Glutamatergic neuron (in vitro differentiated cells): ENCODE data around the gene STK17B. TPM values are rescaled to one million over a fixed set of nuclear protein-coding genes. Genes with fewer than 3 reads are reported as not detected.

ENCODE experiments used
- DNase-seq: peaks from one replicate; pipeline ENCODE4 v3.0.0; 2022
- H3K27ac Mint-ChIP-seq: one replicate; pipeline ENCODE4 v1.8.0; 2020; ENCODE audit warnings: mild to moderate bottlenecking, mixed read lengths, inconsistent platforms; ENCODE audit not compliant: unreplicated experiment
- H3K27me3 Mint-ChIP-seq: one replicate; pipeline ENCODE4 v1.8.0; 2020; ENCODE audit warnings: mild to moderate bottlenecking, moderate library complexity, mixed read lengths, inconsistent platforms; ENCODE audit not compliant: unreplicated experiment
- H3K36me3 Mint-ChIP-seq: one replicate; pipeline ENCODE4 v1.8.0; 2020; ENCODE audit warnings: mild to moderate bottlenecking, mixed read lengths, inconsistent platforms; ENCODE audit not compliant: unreplicated experiment
- H3K4me1 Mint-ChIP-seq: one replicate; pipeline ENCODE4 v1.8.0; 2020; ENCODE audit warnings: mild to moderate bottlenecking, low read depth, mixed read lengths, inconsistent platforms; ENCODE audit not compliant: unreplicated experiment
- H3K4me3 Mint-ChIP-seq: one replicate; pipeline ENCODE4 v1.8.0; 2020; ENCODE audit warnings: mild to moderate bottlenecking, mixed read lengths, inconsistent platforms; ENCODE audit not compliant: unreplicated experiment
- H3K9me3 Mint-ChIP-seq: one replicate; pipeline ENCODE4 v1.8.0; 2020; ENCODE audit warnings: mild to moderate bottlenecking, moderate library complexity, mixed read lengths, inconsistent platforms; ENCODE audit not compliant: unreplicated experiment
- total RNA-seq: library from RNA; stranded (reverse); fragmentation: NEBNext Ultra II Directional; extraction: Animal tissue kit (Norgen Biotek cat#: 25700); gene quantifications from one replicate; pipeline ENCODE4 v1.2.1, GENCODE V29; 2021; ENCODE audit not compliant: unreplicated experiment
- TF ChIP-seq, protein P1 (sequence below): fragments of 200-600 bp; sonication (generic); IDR thresholded peaks from one replicate; pipeline ENCODE4 v1.5.0; 2021; ENCODE audit not compliant: partially characterized antibody, unreplicated experiment

The STK17B gene
- total RNA-seq, 1 donor from 2014 or later: 2.5 TPM

DNA sequence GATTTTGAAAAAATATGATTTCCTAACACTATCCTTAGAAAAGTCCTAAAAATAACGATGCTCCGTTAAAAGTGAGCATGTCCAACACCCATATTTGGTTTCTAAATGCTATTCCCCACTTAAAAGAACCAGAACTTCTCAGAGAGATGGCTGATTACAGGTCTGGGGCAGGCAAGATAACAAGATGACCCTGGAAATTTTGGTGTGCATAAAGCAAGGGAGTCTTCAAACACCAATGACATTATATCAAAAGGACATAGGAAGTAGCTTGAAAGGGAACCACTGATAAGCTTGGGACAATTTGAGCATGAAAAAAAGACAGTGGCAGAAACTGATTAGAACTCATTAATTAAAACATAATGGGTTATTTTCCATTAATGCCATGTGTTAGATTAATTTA is 17.9 kb downstream of the STK17B start:
- H3K4me3 Mint-ChIP-seq: no peak overlapping the region
- H3K9me3 Mint-ChIP-seq: no peaks in the 10 kb centered on the region
- no peak overlapping the region for H3K27ac Mint-ChIP-seq
- no peaks in the 10 kb centered on the region for H3K36me3 Mint-ChIP-seq
- H3K4me1 Mint-ChIP-seq: no peaks in the 10 kb centered on the region
- TF ChIP-seq, protein P1, sequence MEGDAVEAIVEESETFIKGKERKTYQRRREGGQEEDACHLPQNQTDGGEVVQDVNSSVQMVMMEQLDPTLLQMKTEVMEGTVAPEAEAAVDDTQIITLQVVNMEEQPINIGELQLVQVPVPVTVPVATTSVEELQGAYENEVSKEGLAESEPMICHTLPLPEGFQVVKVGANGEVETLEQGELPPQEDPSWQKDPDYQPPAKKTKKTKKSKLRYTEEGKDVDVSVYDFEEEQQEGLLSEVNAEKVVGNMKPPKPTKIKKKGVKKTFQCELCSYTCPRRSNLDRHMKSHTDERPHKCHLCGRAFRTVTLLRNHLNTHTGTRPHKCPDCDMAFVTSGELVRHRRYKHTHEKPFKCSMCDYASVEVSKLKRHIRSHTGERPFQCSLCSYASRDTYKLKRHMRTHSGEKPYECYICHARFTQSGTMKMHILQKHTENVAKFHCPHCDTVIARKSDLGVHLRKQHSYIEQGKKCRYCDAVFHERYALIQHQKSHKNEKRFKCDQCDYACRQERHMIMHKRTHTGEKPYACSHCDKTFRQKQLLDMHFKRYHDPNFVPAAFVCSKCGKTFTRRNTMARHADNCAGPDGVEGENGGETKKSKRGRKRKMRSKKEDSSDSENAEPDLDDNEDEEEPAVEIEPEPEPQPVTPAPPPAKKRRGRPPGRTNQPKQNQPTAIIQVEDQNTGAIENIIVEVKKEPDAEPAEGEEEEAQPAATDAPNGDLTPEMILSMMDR: no peak
- DNase-seq: no peak
- no peaks in the 10 kb centered on the region for H3K27me3 Mint-ChIP-seq

DNA sequence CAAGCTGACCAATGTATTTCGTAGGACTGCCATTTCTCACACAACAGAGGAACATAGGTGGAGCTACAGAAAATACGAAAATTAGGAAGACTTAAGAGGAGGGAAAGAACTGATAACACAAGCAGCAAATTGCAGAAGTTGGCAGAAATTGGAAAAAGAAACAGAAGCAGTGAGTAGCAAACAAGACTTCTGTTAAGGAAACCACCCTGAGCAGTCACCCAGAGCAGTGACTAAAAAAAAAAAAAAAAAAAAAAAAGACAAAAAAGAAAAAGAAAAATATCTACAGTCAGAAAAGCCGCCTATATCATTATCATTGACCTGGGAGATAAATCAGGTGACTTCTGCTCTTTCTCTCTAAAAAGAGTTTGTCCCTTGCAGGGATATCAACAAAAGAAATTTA is 21.4 kb downstream of the STK17B start:
- no peak overlapping the region for H3K4me3 Mint-ChIP-seq
- no peaks in the 10 kb centered on the region for H3K9me3 Mint-ChIP-seq
- no peak for DNase-seq
- TF ChIP-seq, protein P1: no peak
- H3K27ac Mint-ChIP-seq: no peak overlapping the region
- H3K36me3 Mint-ChIP-seq: no peaks in the 10 kb centered on the region
- H3K4me1 Mint-ChIP-seq: no peaks in the 10 kb centered on the region
- H3K27me3 Mint-ChIP-seq: no peaks in the 10 kb centered on the region

DNA sequence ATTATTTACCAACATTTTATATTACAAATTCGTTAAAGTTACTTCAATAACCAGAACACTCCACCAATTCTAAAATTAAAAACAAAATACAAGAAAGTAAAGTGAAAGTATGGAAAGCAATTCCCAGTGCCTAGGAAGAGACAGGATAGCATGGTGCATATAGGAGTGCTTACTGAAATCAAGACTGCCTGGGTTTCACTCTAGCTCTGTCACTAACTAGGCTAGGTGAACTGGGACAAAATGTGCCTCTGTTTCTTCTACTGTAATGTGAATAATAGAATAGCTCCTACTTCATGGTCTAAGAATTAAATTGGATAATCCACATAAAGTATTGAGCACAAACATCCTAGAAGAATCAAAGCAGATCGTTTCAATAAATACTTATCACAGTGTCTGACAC is 22.6 kb downstream of the STK17B start:
- H3K4me1 Mint-ChIP-seq: no peaks in the 10 kb centered on the region
- H3K9me3 Mint-ChIP-seq: no peaks in the 10 kb centered on the region
- H3K4me3 Mint-ChIP-seq: no peak overlapping the region
- H3K36me3 Mint-ChIP-seq: no peaks in the 10 kb centered on the region
- no peaks in the 10 kb centered on the region for H3K27me3 Mint-ChIP-seq
- no peak for DNase-seq
- no peak overlapping the region for H3K27ac Mint-ChIP-seq
- TF ChIP-seq, protein P1: no peak

DNA sequence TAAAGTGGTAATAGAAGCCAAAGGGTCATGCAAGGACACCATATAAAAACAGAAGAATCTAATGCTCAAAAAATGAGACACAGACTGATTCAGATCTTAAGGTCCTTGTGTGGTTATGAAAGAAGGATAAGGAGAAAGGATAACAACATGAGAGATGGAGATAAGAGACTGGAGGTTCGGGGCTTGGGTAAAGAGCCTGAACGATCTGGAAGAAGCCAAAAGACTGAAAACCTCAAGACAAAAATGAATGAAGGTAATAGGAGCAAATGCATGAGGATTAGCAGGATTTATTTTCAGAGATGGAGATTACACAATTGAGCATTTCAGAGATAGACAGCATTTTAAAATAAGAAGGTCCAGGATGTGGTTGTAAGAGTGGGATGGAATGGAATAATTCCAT is 26.1 kb downstream of the STK17B start:
- H3K4me3 Mint-ChIP-seq: no peak overlapping the region
- no peaks in the 10 kb centered on the region for H3K36me3 Mint-ChIP-seq
- H3K9me3 Mint-ChIP-seq: no peaks in the 10 kb centered on the region
- no peaks in the 10 kb centered on the region for H3K27me3 Mint-ChIP-seq
- TF ChIP-seq, protein P1: no peak
- DNase-seq: no peak
- no peak overlapping the region for H3K27ac Mint-ChIP-seq
- H3K4me1 Mint-ChIP-seq: peaks cover 1% of the 10 kb centered on the region

DNA sequence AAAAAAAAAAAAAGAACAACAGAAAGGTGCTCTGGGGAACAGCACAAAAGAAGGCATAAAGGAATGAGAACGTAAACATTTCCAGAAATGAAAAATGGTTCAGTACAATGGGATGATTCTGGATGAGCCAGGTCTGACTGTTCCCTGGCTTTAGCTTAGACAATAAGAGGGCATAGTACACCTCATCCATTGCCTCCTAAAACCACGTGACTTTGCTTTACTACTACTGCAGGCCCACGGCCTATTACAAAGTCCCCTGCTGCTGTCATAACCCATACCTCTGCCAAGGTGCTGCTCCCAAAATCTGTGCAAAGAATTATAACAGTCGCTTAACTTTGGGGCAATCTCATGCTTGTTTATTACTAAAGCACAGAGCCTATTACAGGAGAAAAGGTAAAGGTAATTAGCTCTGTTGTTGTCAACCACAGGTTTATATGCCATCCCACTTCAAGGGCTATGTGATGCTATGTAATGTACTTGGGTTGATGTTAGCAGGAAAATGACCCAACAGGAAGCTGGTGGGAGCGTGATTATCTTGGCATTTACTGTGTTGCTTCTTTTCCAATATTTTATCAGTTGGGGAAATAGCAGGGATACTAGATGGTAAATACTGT is 26.8 kb downstream of the STK17B start:
- no peaks in the 10 kb centered on the region for H3K36me3 Mint-ChIP-seq
- no peak for DNase-seq
- no peak overlapping the region for H3K4me3 Mint-ChIP-seq
- no peaks in the 10 kb centered on the region for H3K9me3 Mint-ChIP-seq
- H3K27me3 Mint-ChIP-seq: no peaks in the 10 kb centered on the region
- no peak overlapping the region for H3K27ac Mint-ChIP-seq
- peaks cover 1% of the 10 kb centered on the region for H3K4me1 Mint-ChIP-seq
- TF ChIP-seq, protein P1: no peak
